Measurements from ENCODE around the gene GLI3.

GLI3 gene

GRCh38 chr7:42198296-42198695 is 38.7 kb downstream of the GLI3 start:
- TF ChIP-seq CTCF (IDR thresholded peaks at IDR 0.05; ENCODE audit: poor library complexity, severe bottlenecking), result no peak
- H3K9me3 ChIP-seq (ENCODE audit: severe bottlenecking), result no peaks in the 10 kb centered on the region
- DNase-seq (ENCODE audit: low spot score) (peak; percentile 88), ATAC-seq (ENCODE audit: low read depth) (peak; percentile 100)
- no peaks in the 10 kb centered on the region for H3K36me3 ChIP-seq (ENCODE audit: low read depth)
- peaks cover 32% of the 10 kb centered on the region for H3K4me1 ChIP-seq (ENCODE audit: insufficient read depth, poor library complexity, severe bottlenecking)
- no peaks in the 10 kb centered on the region for H3K27me3 ChIP-seq (ENCODE audit: insufficient read depth, poor library complexity, severe bottlenecking)
- H3K4me3 ChIP-seq (ENCODE audit: severe bottlenecking), result no peak overlapping the region
- peak overlapping the region; percentile 52 for H3K27ac ChIP-seq (ENCODE audit: poor library complexity, severe bottlenecking)

- no peak for DNase-seq (ENCODE audit: low spot score)
Measured at GRCh38 chr7:42197451-42197850, 39.6 kb downstream of the GLI3 start.

DNA sequence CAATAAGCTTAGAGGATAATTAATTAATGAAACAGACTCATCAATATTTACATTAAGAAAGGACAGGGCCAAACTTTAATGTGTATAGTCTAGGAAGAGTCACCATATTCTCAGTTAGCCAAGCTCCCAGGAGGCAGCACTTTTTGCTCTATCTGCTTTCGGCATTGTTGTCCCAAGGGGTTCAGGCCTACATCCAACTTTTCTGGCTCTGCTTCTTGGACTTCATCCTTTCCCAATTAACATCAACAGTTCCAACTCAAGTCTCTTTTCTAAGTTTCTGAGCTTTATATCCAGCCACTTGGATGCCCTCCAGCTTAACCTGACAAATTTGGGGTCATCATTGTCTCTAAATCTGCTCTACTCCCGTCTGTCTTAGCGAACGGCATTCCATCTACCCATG is 42.8 kb downstream of the GLI3 start:
- ATAC-seq (ENCODE audit: low read depth) (no peak), DNase-seq (ENCODE audit: low spot score) (no peak)
- Histone ChIP-seq H3K27ac (ENCODE audit: poor library complexity, severe bottlenecking) (peak overlapping the region; percentile 27), H3K27me3 (ENCODE audit: insufficient read depth, poor library complexity, severe bottlenecking) (no peaks in the 10 kb centered on the region), H3K9me3 (ENCODE audit: severe bottlenecking) (no peaks in the 10 kb centered on the region), H3K4me3 (ENCODE audit: severe bottlenecking) (no peak overlapping the region), H3K4me1 (ENCODE audit: insufficient read depth, poor library complexity, severe bottlenecking) (peaks cover 64% of the 10 kb centered on the region), H3K36me3 (ENCODE audit: low read depth) (no peaks in the 10 kb centered on the region)
- no peak for TF ChIP-seq CTCF (IDR thresholded peaks at IDR 0.05; ENCODE audit: poor library complexity, severe bottlenecking)

More at GRCh38 chr7:42197451-42197850, 39.6 kb downstream of the GLI3 start:
- Histone ChIP-seq H3K4me1 (ENCODE audit: insufficient read depth, poor library complexity, severe bottlenecking) (peaks cover 41% of the 10 kb centered on the region), H3K9me3 (ENCODE audit: severe bottlenecking) (no peaks in the 10 kb centered on the region), H3K27ac (ENCODE audit: poor library complexity, severe bottlenecking) (peak overlapping the region; percentile 52), H3K27me3 (ENCODE audit: insufficient read depth, poor library complexity, severe bottlenecking) (no peaks in the 10 kb centered on the region), H3K4me3 (ENCODE audit: severe bottlenecking) (no peak overlapping the region), H3K36me3 (ENCODE audit: low read depth) (no peaks in the 10 kb centered on the region)
- no peak for ATAC-seq (ENCODE audit: low read depth)
- TF ChIP-seq CTCF (IDR thresholded peaks at IDR 0.05; ENCODE audit: poor library complexity, severe bottlenecking), result no peak

DNA sequence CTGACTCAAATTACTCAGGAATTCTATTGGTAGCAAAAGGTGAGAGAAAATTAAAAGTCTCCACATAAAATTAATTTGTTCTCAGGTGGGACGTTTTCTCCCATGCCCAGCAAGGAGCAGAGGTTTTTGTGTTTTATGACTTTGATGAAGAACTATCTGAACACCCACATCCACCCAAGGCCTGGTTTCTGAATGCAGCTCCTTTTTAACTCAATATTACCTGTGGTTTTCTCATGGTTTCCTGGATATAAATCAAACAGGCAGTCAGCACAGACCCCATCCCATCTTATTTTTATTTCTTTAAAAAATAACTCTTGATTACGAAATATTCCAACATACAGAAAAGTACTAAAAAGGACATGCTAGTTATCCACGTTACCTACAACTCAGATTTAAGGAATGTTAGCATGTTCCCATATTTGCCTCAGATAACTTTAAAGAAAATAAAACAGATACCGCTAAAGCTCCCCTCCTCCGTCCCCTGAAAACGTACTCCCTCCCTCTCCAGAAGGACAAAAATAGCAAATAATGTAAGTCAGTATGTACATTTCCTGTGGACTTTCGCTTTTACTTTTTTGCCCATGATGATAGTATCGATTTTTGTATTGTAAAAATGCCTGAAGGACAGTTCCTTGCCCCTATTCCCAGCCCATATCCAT is 43.4 kb downstream of the GLI3 start:
- Histone ChIP-seq H3K4me1 (ENCODE audit: insufficient read depth, poor library complexity, severe bottlenecking) (peaks cover 63% of the 10 kb centered on the region), H3K27me3 (ENCODE audit: insufficient read depth, poor library complexity, severe bottlenecking) (no peaks in the 10 kb centered on the region), H3K36me3 (ENCODE audit: low read depth) (no peaks in the 10 kb centered on the region), H3K4me3 (ENCODE audit: severe bottlenecking) (no peak overlapping the region), H3K27ac (ENCODE audit: poor library complexity, severe bottlenecking) (peak overlapping the region; percentile 27), H3K9me3 (ENCODE audit: severe bottlenecking) (no peaks in the 10 kb centered on the region)
- TF ChIP-seq CTCF (IDR thresholded peaks at IDR 0.05; ENCODE audit: poor library complexity, severe bottlenecking), result no peak
- ATAC-seq (ENCODE audit: low read depth) (no peak), DNase-seq (ENCODE audit: low spot score) (no peak)

- H3K36me3 ChIP-seq (ENCODE audit: low read depth), result no peaks in the 10 kb centered on the region
- peaks cover 58% of the 10 kb centered on the region for H3K4me1 ChIP-seq (ENCODE audit: insufficient read depth, poor library complexity, severe bottlenecking)
- no peak overlapping the region for H3K4me3 ChIP-seq (ENCODE audit: severe bottlenecking)
- ATAC-seq (ENCODE audit: low read depth) (no peak), DNase-seq (ENCODE audit: low spot score) (no peak)
- H3K9me3 ChIP-seq (ENCODE audit: severe bottlenecking), result no peaks in the 10 kb centered on the region
- H3K27me3 ChIP-seq (ENCODE audit: insufficient read depth, poor library complexity, severe bottlenecking), result no peaks in the 10 kb centered on the region
- TF ChIP-seq CTCF (IDR thresholded peaks at IDR 0.05; ENCODE audit: poor library complexity, severe bottlenecking), result no peak
- H3K27ac ChIP-seq (ENCODE audit: poor library complexity, severe bottlenecking), result peak overlapping the region; percentile 27
Measured at GRCh38 chr7:42192851-42193461, 44.1 kb downstream of the GLI3 start.

All from RWPE2 (cell line).